ENCODE results near the gene COLEC11.

COLEC11 gene

GRCh38 chr2:3601561-3602271 is 6.8 kb downstream of the COLEC11 start:
- TF ChIP-seq, protein P1, sequence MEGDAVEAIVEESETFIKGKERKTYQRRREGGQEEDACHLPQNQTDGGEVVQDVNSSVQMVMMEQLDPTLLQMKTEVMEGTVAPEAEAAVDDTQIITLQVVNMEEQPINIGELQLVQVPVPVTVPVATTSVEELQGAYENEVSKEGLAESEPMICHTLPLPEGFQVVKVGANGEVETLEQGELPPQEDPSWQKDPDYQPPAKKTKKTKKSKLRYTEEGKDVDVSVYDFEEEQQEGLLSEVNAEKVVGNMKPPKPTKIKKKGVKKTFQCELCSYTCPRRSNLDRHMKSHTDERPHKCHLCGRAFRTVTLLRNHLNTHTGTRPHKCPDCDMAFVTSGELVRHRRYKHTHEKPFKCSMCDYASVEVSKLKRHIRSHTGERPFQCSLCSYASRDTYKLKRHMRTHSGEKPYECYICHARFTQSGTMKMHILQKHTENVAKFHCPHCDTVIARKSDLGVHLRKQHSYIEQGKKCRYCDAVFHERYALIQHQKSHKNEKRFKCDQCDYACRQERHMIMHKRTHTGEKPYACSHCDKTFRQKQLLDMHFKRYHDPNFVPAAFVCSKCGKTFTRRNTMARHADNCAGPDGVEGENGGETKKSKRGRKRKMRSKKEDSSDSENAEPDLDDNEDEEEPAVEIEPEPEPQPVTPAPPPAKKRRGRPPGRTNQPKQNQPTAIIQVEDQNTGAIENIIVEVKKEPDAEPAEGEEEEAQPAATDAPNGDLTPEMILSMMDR (conservative IDR thresholded peaks at IDR 0.05; ENCODE audit: low read depth, low read length) = no peak
- DNase-seq (ENCODE audit: low read depth) = no peak
- H3K4me3 ChIP-seq (ENCODE audit: low read depth, low read length) = no peak overlapping the region

GRCh38 chr2:3602553-3603339 is 7.8 kb downstream of the COLEC11 start:
- no peak overlapping the region for H3K4me3 ChIP-seq (ENCODE audit: low read depth, low read length)
- no peak for DNase-seq (ENCODE audit: low read depth)
- TF ChIP-seq, protein P1 (conservative IDR thresholded peaks at IDR 0.05; ENCODE audit: low read depth, low read length) = no peak

GRCh38 chr2:3603536-3604206 is 8.8 kb downstream of the COLEC11 start:
- TF ChIP-seq, protein P1 (conservative IDR thresholded peaks at IDR 0.05; ENCODE audit: low read depth, low read length) = no peak
- H3K4me3 ChIP-seq (ENCODE audit: low read depth, low read length) = no peak overlapping the region
- no peak for DNase-seq (ENCODE audit: low read depth)

GRCh38 chr2:3604207-3604877 is 9.4 kb downstream of the COLEC11 start:
- DNase-seq (ENCODE audit: low read depth) = no peak
- no peak overlapping the region for H3K4me3 ChIP-seq (ENCODE audit: low read depth, low read length)
- TF ChIP-seq, protein P1 (conservative IDR thresholded peaks at IDR 0.05; ENCODE audit: low read depth, low read length) = no peak

GRCh38 chr2:3604991-3605961 is 10.4 kb downstream of the COLEC11 start:
- no peak overlapping the region for H3K4me3 ChIP-seq (ENCODE audit: low read depth, low read length)
- peak; percentile 56 for DNase-seq (ENCODE audit: low read depth)
- TF ChIP-seq, protein P1 (conservative IDR thresholded peaks at IDR 0.05; ENCODE audit: low read depth, low read length) = no peak

- TF ChIP-seq, protein P1 (conservative IDR thresholded peaks at IDR 0.05; ENCODE audit: low read depth, low read length) = no peak
- no peak for DNase-seq (ENCODE audit: low read depth)
- H3K4me3 ChIP-seq (ENCODE audit: low read depth, low read length) = no peak overlapping the region
These were observed 11.1 kb downstream of the COLEC11 start for GRCh38 chr2:3606028-3606369.
